ENCODE results near the gene INVS.
"Not testable (repeated sequence)": the region's sequence is repeated elsewhere in the genome, so short reads cannot be mapped to it uniquely, and the experiment has no call there.

GRCh38 chr9:100145167-100145934 is 46.3 kb downstream of the INVS start:
- not testable (repeated sequence) for TF ChIP-seq GLIS3 (CRISPR knock-in tag; IDR thresholded peaks at IDR 0.05); ZNF8 (CRISPR knock-in tag; IDR thresholded peaks at IDR 0.05); ZNF565 (CRISPR knock-in tag; conservative IDR thresholded peaks at IDR 0.05; ENCODE audit: low read depth)

Data from SK-N-SH treated with all-trans-retinoic acid at 6 μM for 48 hours (cell line).